T-helper 2 cell treated with Interferon-gamma antibody and Interleukin-4, amounts not matched to agents 5 μg/mL and 100 μg/mL, for 36 hours (primary cell): Measurements from ENCODE around the gene CDS2.
A peak's percentile ranks its signal among the peaks of the same experiment; 100 is the strongest.

Experiments
- DNase-seq: peaks from one replicate; pipeline ENCODE4 v3.0.0; 2021; ENCODE audit warnings: low spot score
- H3K27ac Mint-ChIP-seq: one replicate; pipeline ENCODE4 v1.8.0; 2021; ENCODE audit warnings: mild to moderate bottlenecking, mixed read lengths
- H3K27me3 Mint-ChIP-seq: one replicate; pipeline ENCODE4 v1.8.0; 2021; ENCODE audit warnings: low read depth, mixed read lengths
- H3K36me3 Mint-ChIP-seq: one replicate; pipeline ENCODE4 v1.8.0; 2021; ENCODE audit warnings: low read depth, mixed read lengths
- H3K4me1 Mint-ChIP-seq: one replicate; pipeline ENCODE4 v1.8.0; 2021; ENCODE audit warnings: low read depth, mixed read lengths
- H3K4me3 Mint-ChIP-seq: one replicate; pipeline ENCODE4 v1.8.0; 2022; ENCODE audit warnings: mild to moderate bottlenecking, moderate library complexity, mixed read lengths
- H3K9me3 Mint-ChIP-seq: one replicate; pipeline ENCODE4 v1.8.0; 2021; ENCODE audit warnings: mixed read lengths

CDS2 gene

GRCh38 chr20:5187122-5187521 lies 60.3 kb downstream of the CDS2 start:
- Mint-ChIP-seq H3K27me3 (no peaks in the 10 kb centered on the region), H3K36me3 (peaks cover 29% of the 10 kb centered on the region), H3K9me3 (no peaks in the 10 kb centered on the region), H3K4me3 (no peak overlapping the region), H3K27ac (no peak overlapping the region), H3K4me1 (peaks cover 1% of the 10 kb centered on the region)
- DNase-seq, result no peak

DNA sequence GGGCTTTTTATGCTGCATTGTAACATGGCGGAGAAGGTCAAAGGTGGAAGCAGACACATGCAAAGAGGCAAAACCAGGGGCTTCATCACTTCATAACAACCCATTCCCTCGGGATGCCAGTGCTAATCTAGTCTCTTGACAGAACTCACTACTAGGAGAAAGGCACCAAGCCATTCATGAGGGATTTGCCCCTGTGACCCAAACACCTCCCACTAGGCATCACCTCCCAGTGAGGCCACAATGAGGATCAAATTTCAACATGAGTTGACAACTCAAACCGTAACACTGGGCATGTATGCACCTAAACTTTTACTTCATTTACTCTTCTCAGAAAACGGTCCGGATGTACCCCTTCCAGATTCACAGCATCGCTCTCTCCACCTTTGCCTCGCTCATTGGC lies 61.9 kb downstream of the CDS2 start:
- H3K27me3 Mint-ChIP-seq, result no peaks in the 10 kb centered on the region
- H3K4me1 Mint-ChIP-seq, result peaks cover 10% of the 10 kb centered on the region
- H3K4me3 Mint-ChIP-seq, result no peak overlapping the region
- DNase-seq, result no peak
- no peak overlapping the region for H3K27ac Mint-ChIP-seq
- H3K9me3 Mint-ChIP-seq, result no peaks in the 10 kb centered on the region
- peaks cover 26% of the 10 kb centered on the region for H3K36me3 Mint-ChIP-seq

DNA sequence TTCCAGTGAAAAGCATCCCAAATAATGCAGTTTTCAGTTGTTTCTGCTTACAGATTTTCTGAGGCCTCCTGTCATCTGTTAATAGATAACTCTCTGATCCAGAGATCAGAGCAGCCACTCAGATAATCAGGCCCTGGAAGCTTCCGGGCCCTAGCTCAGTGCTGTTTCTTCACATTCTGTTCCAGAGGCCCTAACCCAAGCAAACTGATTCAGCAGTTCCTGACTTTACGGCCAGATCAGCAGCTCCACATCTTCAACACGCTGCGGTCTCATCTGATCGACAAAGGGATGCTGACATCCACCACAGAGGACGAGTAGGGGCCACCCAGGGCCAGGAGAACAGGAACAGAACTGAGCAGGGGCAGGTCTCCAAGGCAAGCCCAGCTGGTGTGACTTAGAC lies 63.1 kb downstream of the CDS2 start:
- Mint-ChIP-seq H3K4me1 (peaks cover 10% of the 10 kb centered on the region), H3K36me3 (peaks cover 26% of the 10 kb centered on the region), H3K27me3 (no peaks in the 10 kb centered on the region), H3K9me3 (no peaks in the 10 kb centered on the region), H3K4me3 (no peak overlapping the region), H3K27ac (no peak overlapping the region)
- no peak for DNase-seq

- Mint-ChIP-seq H3K4me1 (peaks cover 10% of the 10 kb centered on the region), H3K27me3 (no peaks in the 10 kb centered on the region), H3K9me3 (no peaks in the 10 kb centered on the region), H3K27ac (no peak overlapping the region), H3K36me3 (peaks cover 26% of the 10 kb centered on the region), H3K4me3 (no peak overlapping the region)
- DNase-seq, result no peak
Measured at GRCh38 chr20:5190444-5190843, 63.6 kb downstream of the CDS2 start.

DNA sequence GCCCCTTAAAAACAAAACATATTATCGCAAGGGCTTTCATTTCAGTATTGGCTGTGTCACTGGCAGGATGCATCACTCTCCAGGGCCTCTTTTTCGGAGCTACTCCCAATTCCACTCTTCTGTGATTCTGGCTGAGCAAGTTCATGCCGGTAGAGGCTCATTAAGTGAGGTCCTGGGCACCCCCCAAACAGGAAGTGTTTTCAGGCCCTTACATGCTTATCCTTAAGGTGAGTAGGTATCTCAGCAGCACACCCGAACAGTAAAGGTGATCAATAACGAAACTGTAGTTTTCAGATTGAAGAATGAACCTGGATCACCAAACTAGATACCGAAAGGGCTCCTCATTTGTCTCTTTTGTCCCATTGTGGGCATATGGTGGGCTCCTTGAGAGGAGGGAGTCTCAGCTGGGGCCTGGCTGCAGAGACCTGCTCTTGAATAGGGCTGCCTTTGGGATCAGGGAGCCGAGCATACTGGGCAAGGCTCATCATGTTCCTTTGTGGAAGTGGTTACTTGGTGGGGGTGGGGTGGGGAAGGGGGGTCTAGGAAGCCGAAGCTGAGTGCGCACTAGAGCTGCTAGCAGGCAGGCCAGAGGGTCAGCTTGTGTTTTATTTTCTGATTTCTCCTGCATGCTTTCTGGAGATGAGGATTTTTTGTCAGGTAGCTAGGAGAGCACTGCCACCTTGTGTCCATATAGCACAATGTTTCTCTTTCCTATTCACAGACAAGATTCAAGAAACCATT lies 65.2 kb downstream of the CDS2 start:
- H3K9me3 Mint-ChIP-seq, result no peaks in the 10 kb centered on the region
- H3K36me3 Mint-ChIP-seq, result peaks cover 24% of the 10 kb centered on the region
- no peaks in the 10 kb centered on the region for H3K27me3 Mint-ChIP-seq
- H3K4me1 Mint-ChIP-seq, result peaks cover 10% of the 10 kb centered on the region
- peak overlapping the region; percentile 72 for H3K27ac Mint-ChIP-seq
- DNase-seq, result peak; percentile 12
- H3K4me3 Mint-ChIP-seq, result no peak overlapping the region

DNA sequence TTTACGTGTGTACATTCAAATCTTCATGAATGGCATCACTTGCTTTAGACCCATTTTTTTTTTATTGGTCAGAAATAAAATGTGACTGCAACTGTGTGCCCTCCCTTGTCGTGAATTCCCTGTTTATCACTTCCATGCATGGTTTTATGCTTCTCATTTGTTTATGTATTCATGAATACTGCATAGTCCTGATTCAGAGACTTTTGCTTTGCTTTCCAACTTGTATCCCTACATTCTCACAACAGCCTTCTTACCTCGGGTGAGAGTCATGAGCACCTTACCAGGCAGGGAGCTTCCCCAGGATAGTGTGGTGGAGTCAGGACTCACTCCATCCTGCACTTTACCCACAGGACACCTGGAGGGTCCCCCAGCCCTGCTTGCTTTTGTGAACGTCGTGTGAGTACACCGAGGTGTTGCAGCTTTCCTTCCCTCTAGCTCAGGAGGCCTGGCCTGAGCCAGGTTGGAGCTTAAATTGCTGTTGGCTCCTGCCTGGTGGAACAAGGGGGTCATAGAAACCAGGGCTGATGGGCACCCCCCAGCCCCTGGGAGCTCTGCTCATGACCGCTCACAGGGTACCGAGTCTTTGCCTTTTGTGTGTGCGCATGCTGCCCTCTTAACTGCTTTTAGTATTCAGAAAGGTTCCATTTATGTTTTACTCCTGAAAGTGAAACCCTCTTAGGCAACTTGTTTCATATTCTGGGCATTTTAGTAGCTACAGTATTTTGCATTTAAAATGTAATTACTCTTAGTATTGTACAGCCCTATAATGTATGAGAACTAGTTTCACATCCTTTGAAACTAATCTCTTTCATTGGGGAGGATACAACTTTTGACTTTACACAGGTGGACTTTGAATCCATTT lies 66.0 kb downstream of the CDS2 start:
- H3K9me3 Mint-ChIP-seq, result no peaks in the 10 kb centered on the region
- peaks cover 10% of the 10 kb centered on the region for H3K4me1 Mint-ChIP-seq
- H3K36me3 Mint-ChIP-seq, result peaks cover 24% of the 10 kb centered on the region
- peak overlapping the region; percentile 72 for H3K27ac Mint-ChIP-seq
- H3K27me3 Mint-ChIP-seq, result no peaks in the 10 kb centered on the region
- DNase-seq, result no peak
- no peak overlapping the region for H3K4me3 Mint-ChIP-seq

DNA sequence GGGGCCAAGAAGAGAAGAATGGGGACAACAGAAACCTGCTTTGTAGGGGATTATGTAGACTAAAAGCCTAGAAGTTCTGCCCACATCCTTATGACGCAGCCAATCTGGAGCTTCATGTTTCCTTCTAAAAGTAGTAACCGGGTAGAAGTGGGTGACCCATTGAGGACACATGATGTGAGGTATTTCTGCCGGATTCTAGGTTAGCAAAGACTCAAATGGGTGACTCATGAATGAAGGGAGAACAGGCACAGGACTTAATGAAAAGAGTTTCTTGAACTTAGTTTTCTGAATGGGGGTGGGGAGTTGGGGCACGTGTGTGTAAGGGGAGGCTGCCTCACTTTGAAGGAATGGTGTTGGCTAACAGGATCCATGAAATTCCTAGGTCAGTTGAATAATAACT lies 68.8 kb downstream of the CDS2 start:
- H3K9me3 Mint-ChIP-seq, result no peaks in the 10 kb centered on the region
- H3K36me3 Mint-ChIP-seq, result peaks cover 24% of the 10 kb centered on the region
- H3K4me1 Mint-ChIP-seq, result peaks cover 10% of the 10 kb centered on the region
- no peak overlapping the region for H3K4me3 Mint-ChIP-seq
- H3K27ac Mint-ChIP-seq, result no peak overlapping the region
- no peak for DNase-seq
- H3K27me3 Mint-ChIP-seq, result no peaks in the 10 kb centered on the region

DNA sequence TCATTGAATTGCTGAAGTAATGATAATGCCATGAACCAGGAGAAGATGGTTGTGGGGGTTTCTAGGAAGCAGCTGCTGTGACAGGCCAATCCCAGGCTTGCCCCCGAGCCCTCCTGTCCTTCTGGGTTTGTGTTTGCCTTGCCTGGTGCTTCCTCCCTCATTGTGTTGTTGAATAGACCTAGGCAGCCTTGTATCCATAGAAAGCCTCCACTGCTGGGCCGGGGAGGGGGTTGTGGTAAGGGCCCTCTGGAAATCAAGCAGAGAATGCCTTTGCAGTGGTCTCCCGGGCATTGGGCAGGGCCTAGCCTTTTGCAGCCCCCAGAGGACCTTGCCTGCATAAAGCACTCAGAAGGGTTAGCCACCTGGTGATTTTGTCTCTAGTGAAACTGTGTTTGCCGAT lies 69.3 kb downstream of the CDS2 start:
- Mint-ChIP-seq H3K4me3 (no peak overlapping the region), H3K27me3 (no peaks in the 10 kb centered on the region), H3K36me3 (peaks cover 20% of the 10 kb centered on the region), H3K4me1 (peaks cover 10% of the 10 kb centered on the region), H3K9me3 (no peaks in the 10 kb centered on the region), H3K27ac (no peak overlapping the region)
- DNase-seq, result no peak

GRCh38 chr20:5197270-5197827 lies 70.5 kb downstream of the CDS2 start:
- peaks cover 17% of the 10 kb centered on the region for H3K36me3 Mint-ChIP-seq
- H3K27ac Mint-ChIP-seq, result no peak overlapping the region
- no peaks in the 10 kb centered on the region for H3K9me3 Mint-ChIP-seq

GRCh38 chr20:5197847-5198650 lies 71.2 kb downstream of the CDS2 start:
- Mint-ChIP-seq H3K27me3 (no peaks in the 10 kb centered on the region), H3K36me3 (peaks cover 17% of the 10 kb centered on the region), H3K4me1 (peaks cover under 1% of the 10 kb centered on the region), H3K9me3 (no peaks in the 10 kb centered on the region), H3K27ac (no peak overlapping the region), H3K4me3 (no peak overlapping the region)
- DNase-seq, result no peak

More at GRCh38 chr20:5197270-5197827, 70.5 kb downstream of the CDS2 start:
- Mint-ChIP-seq H3K4me3 (no peak overlapping the region), H3K4me1 (peaks cover 7% of the 10 kb centered on the region), H3K27me3 (no peaks in the 10 kb centered on the region)
- DNase-seq, result no peak

DNA sequence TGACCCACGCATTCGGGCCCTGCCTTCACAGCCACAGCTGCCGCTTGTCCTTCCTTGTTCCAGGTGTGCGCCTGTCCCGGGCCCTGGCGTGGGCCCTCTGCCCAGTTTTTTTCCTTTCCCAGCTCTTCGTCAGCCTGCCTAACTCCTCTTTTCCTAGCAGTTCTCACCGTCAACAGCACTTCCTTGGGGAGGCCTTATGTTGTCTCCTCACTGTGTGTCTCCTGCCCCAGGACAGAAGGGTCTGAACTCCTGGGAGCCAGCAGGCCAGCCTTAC lies 71.8 kb downstream of the CDS2 start:
- Mint-ChIP-seq H3K27ac (no peak overlapping the region), H3K4me3 (no peak overlapping the region), H3K27me3 (no peaks in the 10 kb centered on the region), H3K9me3 (no peaks in the 10 kb centered on the region), H3K36me3 (peaks cover 17% of the 10 kb centered on the region), H3K4me1 (no peaks in the 10 kb centered on the region)
- DNase-seq, result no peak

DNA sequence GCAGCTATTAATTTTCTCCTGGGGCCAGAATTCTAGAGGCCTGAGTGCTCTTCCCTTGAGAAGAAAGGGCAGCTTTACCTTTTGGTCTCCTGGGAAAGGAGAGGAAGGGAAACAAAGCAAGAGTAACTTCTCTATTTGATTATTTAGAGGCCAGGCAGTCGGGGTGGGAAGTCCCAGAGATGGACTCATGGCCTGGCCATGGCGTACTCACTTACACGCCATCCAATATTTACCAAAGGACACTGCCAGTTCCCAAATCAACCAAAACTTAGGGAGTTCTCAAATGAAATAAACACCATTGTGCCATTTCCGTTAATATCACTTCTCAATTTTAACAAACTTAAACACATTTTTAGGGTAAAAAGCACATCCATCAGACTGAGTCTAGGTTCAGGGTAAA lies 76.6 kb downstream of the CDS2 start:
- Mint-ChIP-seq H3K36me3 (peaks cover 10% of the 10 kb centered on the region), H3K4me3 (no peak overlapping the region), H3K9me3 (no peaks in the 10 kb centered on the region), H3K4me1 (no peaks in the 10 kb centered on the region), H3K27me3 (no peaks in the 10 kb centered on the region), H3K27ac (no peak overlapping the region)
- no peak for DNase-seq

DNA sequence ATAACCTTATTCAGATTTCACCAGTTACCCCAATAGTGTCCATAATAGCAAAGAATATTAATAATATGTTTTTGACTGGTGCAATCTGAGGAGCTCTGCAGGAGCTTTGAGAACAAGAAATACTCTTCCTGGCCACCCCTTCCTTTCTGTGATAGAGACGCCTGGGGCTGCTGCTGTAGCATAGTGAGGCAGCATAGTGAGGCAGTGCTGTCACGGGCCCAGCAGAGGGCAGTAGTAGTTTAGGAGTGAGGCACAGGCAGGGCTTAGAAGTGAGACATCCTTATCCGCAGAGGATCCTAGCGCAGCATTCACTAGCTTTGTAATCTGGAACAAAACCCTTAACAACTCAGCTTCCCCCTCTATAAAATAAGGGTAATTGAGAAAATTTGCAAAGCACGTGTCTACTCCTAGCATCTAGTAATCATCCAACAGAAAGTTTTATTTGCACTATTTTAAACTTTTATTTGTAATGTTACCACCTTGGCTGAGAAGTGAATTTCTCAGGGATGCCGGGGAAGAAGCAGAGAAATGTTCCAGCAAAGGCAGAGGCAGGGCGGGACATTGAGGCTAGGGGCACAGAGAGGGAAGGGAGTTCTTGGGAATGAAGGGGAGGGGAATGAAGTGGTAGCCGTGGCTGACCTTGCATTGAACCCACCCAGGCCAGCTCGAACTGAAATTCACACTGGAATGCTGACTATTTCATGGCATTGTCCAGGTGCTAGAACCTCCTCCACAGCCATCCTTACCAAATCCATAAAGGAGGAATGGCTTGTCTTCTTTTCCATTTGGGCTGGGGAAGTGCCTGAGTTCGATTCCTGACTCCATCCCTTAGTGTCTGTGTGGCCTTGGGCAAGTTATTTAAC lies 78.8 kb downstream of the CDS2 start:
- no peaks in the 10 kb centered on the region for H3K4me1 Mint-ChIP-seq
- no peaks in the 10 kb centered on the region for H3K27me3 Mint-ChIP-seq
- DNase-seq, result peak; percentile 56
- H3K36me3 Mint-ChIP-seq, result no peaks in the 10 kb centered on the region
- H3K9me3 Mint-ChIP-seq, result no peaks in the 10 kb centered on the region
- H3K4me3 Mint-ChIP-seq, result no peak overlapping the region
- H3K27ac Mint-ChIP-seq, result no peak overlapping the region
